ENCODE results near the gene TMEM138.
"Not testable (repeated sequence)": the region's sequence is repeated elsewhere in the genome, so short reads cannot be mapped to it uniquely, and the experiment has no call there.

The TMEM138 gene

GRCh38 chr11:61367406-61367805 is 5.2 kb downstream of the TMEM138 start:
- no peak for DNase-seq

DNA sequence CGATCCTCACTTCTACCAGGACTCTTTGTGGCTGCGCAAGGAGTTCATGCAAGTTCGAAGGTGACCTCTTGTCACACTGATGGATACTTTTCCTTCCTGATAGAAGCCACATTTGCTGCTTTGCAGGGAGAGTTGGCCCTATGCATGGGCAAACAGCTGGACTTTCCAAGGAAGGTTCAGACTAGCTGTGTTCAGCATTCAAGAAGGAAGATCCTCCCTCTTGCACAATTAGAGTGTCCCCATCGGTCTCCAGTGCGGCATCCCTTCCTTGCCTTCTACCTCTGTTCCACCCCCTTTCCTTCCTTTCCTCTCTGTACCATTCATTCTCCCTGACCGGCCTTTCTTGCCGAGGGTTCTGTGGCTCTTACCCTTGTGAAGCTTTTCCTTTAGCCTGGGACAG is 6.5 kb downstream of the TMEM138 start:
- no peak for DNase-seq

- no peak for DNase-seq
Observed at GRCh38 chr11:61369372-61370348, 7.5 kb downstream of the TMEM138 start.

- DNase-seq, result no peak
Observed at GRCh38 chr11:61370349-61371005, 8.3 kb downstream of the TMEM138 start.

DNA sequence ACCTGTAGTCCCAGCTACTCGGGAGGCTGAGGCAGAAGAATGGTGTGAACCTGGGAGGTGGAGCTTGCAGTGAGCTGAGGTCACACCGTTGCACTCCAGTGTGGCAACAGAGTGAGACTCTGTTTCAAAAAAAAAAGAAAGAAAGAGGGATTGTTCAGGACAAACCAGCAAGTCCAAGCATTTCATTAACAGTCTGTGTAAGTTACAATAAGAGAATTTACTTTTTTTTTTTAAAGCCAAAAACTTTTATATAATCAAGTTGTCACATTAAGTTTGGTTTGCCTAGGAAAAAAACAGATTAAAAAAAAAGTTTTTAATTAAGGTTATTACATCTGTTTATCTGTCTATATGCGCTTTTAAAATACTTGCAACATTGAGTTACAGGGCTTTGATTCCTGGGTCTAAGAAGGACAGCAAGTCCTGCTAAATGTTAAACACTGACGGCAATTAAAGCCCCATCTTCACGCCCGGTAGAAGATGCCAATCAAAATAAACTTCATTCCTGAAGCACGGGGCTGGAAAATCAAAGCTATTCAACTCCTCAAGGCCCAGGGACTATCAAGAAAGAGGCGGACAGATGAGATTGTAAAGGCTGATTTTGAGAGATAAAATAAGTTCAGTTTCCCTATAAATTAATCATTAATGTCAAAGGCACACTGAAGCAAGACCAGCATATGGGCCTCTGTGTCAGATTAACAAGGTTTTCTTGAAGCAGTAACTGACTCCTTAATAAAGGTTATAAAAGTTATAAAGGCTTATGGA is 10.7 kb downstream of the TMEM138 start:
- DNase-seq, result no peak

- no peak for DNase-seq
Observed at GRCh38 chr11:61375761-61376108, 13.6 kb downstream of the TMEM138 start.

GRCh38 chr11:61377461-61378160 is 15.4 kb downstream of the TMEM138 start:
- DNase-seq, result no peak

- DNase-seq, result no peak
Observed at GRCh38 chr11:61378713-61379313, 16.6 kb downstream of the TMEM138 start.

GRCh38 chr11:61380884-61381283 is 18.7 kb downstream of the TMEM138 start:
- no peak for DNase-seq

DNA sequence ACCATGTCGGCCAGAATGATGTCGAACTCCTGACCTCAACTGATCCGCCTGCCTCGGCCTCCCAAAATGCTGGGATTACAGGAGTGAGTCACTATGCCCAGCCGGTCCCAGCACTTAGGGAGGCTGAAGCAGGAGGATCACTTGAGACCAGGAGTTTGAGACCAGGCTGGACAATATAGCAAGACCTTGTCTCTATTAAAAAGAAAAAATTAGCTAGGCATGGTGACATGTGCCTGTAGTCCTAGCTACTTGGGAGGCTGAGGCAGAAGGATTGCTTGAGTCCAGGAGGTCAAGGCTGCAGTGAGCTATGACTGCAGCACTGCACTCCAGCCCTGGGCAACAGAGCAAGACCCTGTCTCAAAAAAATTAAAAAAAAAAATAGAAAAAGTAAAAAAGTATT is 21.7 kb downstream of the TMEM138 start:
- DNase-seq, result not testable (repeated sequence)

- no peak for DNase-seq
Observed at GRCh38 chr11:61384271-61385242, 22.4 kb downstream of the TMEM138 start.

DNA sequence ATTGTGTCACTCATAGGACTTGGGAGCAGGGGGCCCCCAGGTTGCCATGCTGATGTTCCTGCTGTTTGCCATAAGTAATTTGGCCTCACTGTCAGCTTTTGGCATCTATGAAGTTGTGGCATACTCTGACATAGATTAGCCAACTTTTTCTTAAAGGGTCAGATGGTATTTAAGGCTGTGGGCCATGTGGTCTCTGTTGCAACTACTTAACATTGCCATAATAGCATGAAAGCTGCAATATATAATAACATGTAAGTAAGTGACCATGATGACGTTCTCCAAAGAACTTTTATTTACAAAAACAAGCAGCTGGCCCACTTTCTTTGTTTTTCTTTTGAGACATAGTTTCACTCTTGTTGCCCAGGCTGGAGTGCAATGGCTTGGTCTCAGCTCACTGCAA is 28.0 kb downstream of the TMEM138 start:
- no peak for DNase-seq

DNA sequence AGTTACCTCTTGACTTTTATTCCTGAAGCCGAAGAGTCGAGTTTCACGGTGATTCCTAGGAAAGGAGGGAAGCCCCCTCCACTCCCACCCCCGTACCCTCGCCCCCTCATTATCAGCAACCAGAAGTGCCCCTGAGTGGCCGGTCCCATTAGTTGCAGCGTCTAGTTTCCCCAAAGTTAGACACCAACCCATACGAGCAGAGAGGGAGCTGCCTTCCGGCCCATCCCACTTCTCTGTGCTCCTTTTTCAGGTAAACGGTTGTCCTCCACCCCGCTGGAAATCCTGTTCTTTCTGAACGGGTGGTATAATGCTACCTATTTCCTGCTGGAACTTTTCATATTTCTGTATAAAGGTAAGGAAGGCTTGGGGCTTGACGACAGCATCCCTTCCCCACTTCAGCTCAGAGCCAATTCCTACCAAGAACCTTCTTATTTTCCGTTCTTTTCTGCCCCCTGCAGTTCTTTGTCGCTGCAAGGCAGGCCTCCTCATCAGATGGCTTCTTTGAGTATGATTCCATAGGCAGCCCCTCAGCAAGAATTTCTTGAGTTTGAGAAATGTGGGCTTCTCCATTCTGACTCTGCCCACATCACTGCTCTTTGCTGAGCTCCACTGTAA is 30.9 kb downstream of the TMEM138 start:
- no peak for DNase-seq

GRCh38 chr11:61401173-61401572 is 39.0 kb downstream of the TMEM138 start:
- no peak for DNase-seq

GRCh38 chr11:61401573-61401972 is 39.4 kb downstream of the TMEM138 start:
- DNase-seq, result no peak

DNA sequence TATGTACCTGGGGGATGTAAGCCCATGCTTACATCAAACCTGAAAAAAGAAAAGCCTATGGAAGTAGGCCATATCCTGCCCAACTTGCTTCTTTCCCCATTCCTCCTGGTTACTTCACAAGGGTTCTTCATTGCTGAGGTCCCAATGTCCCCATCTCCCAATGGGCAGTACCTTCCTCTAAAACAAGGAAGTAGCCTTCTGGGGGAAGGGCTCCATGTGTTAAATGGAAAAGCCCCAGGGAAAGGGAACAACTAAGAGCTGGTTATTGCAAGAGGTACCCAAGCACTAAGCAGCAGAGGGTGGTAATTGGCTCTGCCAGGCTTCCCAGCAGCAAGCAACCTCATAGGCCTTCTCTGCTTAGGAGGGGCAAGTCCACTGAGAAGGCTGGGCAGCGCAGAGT is 41.5 kb downstream of the TMEM138 start:
- no peak for DNase-seq

GRCh38 chr11:61404103-61404502 is 41.9 kb downstream of the TMEM138 start:
- DNase-seq, result no peak

GRCh38 chr11:61404641-61405040 is 42.5 kb downstream of the TMEM138 start:
- no peak for DNase-seq

GRCh38 chr11:61406067-61406466 is 43.9 kb downstream of the TMEM138 start:
- no peak for DNase-seq

GRCh38 chr11:61406991-61407728 is 45.0 kb downstream of the TMEM138 start:
- DNase-seq, result no peak

Data from NCI-H1436 (cell line).